Neutrophil (primary cell): Measurements from ENCODE around the gene TM4SF1.

Experiments used
- H3K27ac ChIP-seq: fragments of 200-600 bp; sonication (generic); 2 replicates; pipeline ENCODE4 v1.5.1; 2016; ENCODE audit warnings: mild to moderate bottlenecking, moderate library complexity
- H3K27me3 ChIP-seq: fragments of 200-600 bp; sonication (generic); 2 replicates; pipeline ENCODE4 v1.6.0; 2016; ENCODE audit warnings: mild to moderate bottlenecking
- H3K36me3 ChIP-seq: fragments of 200-600 bp; sonication (generic); 2 replicates; pipeline ENCODE4 v1.5.1; 2017
- H3K4me1 ChIP-seq, 2 experiments: fragments of 200-600 bp in 1 of 2; sonication (generic) in 1 of 2; 1 replicate in 1 of 2; 2 replicates in 1 of 2; pipeline versions ENCODE4 v1.5.1 to v1.6.1; 2013 to 2016; ENCODE audit warnings: low read depth in 1 of 2, low read length in 1 of 2, mild to moderate bottlenecking in 1 of 2, moderate library complexity in 1 of 2; ENCODE audit not compliant: control insufficient read depth in 1 of 2, insufficient read depth in 1 of 2
- H3K4me3 ChIP-seq, 2 experiments: fragments of 200-600 bp in 1 of 2; sonication (generic) in 1 of 2; 1 replicate in 1 of 2; 2 replicates in 1 of 2; pipeline ENCODE4 v1.5.1; 2013 to 2016; ENCODE audit warnings: low read depth in 1 of 2, low read length in 1 of 2, mild to moderate bottlenecking in 1 of 2, moderate library complexity in 1 of 2
- H3K9me3 ChIP-seq: fragments of 200-600 bp; sonication (generic); 2 replicates; pipeline ENCODE4 v1.5.1; 2016
- CTCF ChIP-seq: fragments of 200-600 bp; sonication (generic); IDR thresholded peaks from 2 replicates; pipeline ENCODE4 v1.5.1; 2016; ENCODE audit warnings: antibody characterized with exemption

The TM4SF1 gene

GRCh38 chr3:149417727-149418126 is 40.3 kb upstream of the TM4SF1 start:
- Histone ChIP-seq H3K36me3 (no peaks in the 10 kb centered on the region), H3K4me3 (no peak overlapping the region), H3K27me3 (no peaks in the 10 kb centered on the region), H3K4me1 (peaks cover 3 to 11% of the 10 kb centered on the region in 2 experiments), H3K27ac (no peak overlapping the region), H3K9me3 (no peaks in the 10 kb centered on the region)
- no peak for TF ChIP-seq CTCF

- Histone ChIP-seq H3K27ac (no peak overlapping the region), H3K36me3 (no peaks in the 10 kb centered on the region), H3K9me3 (no peaks in the 10 kb centered on the region), H3K4me1 (peaks cover 3 to 11% of the 10 kb centered on the region in 2 experiments), H3K27me3 (no peaks in the 10 kb centered on the region), H3K4me3 (no peak overlapping the region)
- no peak for TF ChIP-seq CTCF
These were observed 39.7 kb upstream of the TM4SF1 start for GRCh38 chr3:149417174-149417573.

GRCh38 chr3:149415484-149415883 is 38.0 kb upstream of the TM4SF1 start:
- Histone ChIP-seq H3K27ac (no peak overlapping the region), H3K4me1 (peaks cover 2 to 9% of the 10 kb centered on the region in 2 experiments), H3K27me3 (no peaks in the 10 kb centered on the region), H3K36me3 (no peaks in the 10 kb centered on the region), H3K9me3 (no peaks in the 10 kb centered on the region), H3K4me3 (no peak overlapping the region)
- no peak for TF ChIP-seq CTCF

GRCh38 chr3:149414557-149415231 is 37.2 kb upstream of the TM4SF1 start:
- TF ChIP-seq CTCF: no peak
- peaks cover 0 to 6% of the 10 kb centered on the region in 2 experiments for H3K4me1 ChIP-seq
- no peak overlapping the region for H3K27ac ChIP-seq

GRCh38 chr3:149411583-149411982 is 34.1 kb upstream of the TM4SF1 start:
- no peak for TF ChIP-seq CTCF
- no peaks in the 10 kb centered on the region for H3K27me3 ChIP-seq
- no peaks in the 10 kb centered on the region for H3K36me3 ChIP-seq
- H3K9me3 ChIP-seq: no peaks in the 10 kb centered on the region
- H3K27ac ChIP-seq: no peak overlapping the region
- no peaks in the 10 kb centered on the region for H3K4me1 ChIP-seq
- no peak overlapping the region for H3K4me3 ChIP-seq

More at GRCh38 chr3:149414557-149415231, 37.2 kb upstream of the TM4SF1 start:
- no peaks in the 10 kb centered on the region for H3K9me3 ChIP-seq
- no peak overlapping the region for H3K4me3 ChIP-seq
- H3K36me3 ChIP-seq: no peaks in the 10 kb centered on the region
- H3K27me3 ChIP-seq: no peaks in the 10 kb centered on the region
